ENCODE data around the gene RPS6KA1.

DNA sequence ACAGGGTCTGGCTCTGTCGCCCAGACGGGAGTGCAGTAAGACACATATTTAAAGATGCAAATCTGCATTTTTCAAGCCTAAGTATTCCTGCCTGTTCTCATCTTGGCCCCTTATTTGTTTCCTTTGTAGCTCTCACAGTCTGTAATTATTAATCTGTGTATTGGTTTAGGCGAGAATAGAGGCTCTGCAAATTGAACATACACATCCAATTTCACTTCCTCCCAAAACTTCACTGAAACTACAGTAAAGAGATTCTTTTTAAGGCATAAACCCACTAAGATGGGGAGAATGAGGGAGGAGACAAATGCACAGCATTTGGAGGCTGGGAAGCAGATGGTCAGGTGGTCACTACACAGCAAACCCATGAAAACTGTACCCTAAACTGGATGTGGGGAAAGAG is 36.3 kb upstream of the RPS6KA1 start:
- TF ChIP-seq MYC (CRISPR knock-in tag; IDR thresholded peaks at IDR 0.05; ENCODE audit: borderline replicate concordance) (no peak), POLR2AphosphoS5 (IDR thresholded peaks at IDR 0.05; ENCODE audit: low read depth, low read length) (no peak), SMC3 (IDR thresholded peaks at IDR 0.05; ENCODE audit: low read length) (no peak), FOSL1 (CRISPR knock-in tag; IDR thresholded peaks at IDR 0.05; ENCODE audit: borderline replicate concordance) (no peak), RNF2 (conservative IDR thresholded peaks at IDR 0.05; ENCODE audit: low read depth) (no peak), MXI1 (IDR thresholded peaks at IDR 0.05; ENCODE audit: borderline replicate concordance, low read depth, low read length) (no peak), SNAI1 (CRISPR knock-in tag; IDR thresholded peaks at IDR 0.05; ENCODE audit: borderline replicate concordance) (no peak), EZH2 (conservative IDR thresholded peaks at IDR 0.05; ENCODE audit: low read depth, low read length) (no peak), SMAD3 (CRISPR knock-in tag; IDR thresholded peaks at IDR 0.05) (no peak), ZNF839 (CRISPR knock-in tag; IDR thresholded peaks at IDR 0.05; ENCODE audit: borderline replicate concordance) (no peak), SMARCC2 (IDR thresholded peaks at IDR 0.05) (no peak)
- TF ChIP-seq, protein P1, sequence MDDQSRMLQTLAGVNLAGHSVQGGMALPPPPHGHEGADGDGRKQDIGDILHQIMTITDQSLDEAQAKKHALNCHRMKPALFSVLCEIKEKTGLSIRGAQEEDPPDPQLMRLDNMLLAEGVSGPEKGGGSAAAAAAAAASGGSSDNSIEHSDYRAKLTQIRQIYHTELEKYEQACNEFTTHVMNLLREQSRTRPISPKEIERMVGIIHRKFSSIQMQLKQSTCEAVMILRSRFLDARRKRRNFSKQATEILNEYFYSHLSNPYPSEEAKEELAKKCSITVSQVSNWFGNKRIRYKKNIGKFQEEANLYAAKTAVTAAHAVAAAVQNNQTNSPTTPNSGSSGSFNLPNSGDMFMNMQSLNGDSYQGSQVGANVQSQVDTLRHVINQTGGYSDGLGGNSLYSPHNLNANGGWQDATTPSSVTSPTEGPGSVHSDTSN (CRISPR knock-in tag; IDR thresholded peaks at IDR 0.05; ENCODE audit: borderline replicate concordance), result no peak
- TF ChIP-seq, protein P2, sequence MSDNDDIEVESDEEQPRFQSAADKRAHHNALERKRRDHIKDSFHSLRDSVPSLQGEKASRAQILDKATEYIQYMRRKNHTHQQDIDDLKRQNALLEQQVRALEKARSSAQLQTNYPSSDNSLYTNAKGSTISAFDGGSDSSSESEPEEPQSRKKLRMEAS (IDR thresholded peaks at IDR 0.05), result no peak
- TF ChIP-seq, protein P3, sequence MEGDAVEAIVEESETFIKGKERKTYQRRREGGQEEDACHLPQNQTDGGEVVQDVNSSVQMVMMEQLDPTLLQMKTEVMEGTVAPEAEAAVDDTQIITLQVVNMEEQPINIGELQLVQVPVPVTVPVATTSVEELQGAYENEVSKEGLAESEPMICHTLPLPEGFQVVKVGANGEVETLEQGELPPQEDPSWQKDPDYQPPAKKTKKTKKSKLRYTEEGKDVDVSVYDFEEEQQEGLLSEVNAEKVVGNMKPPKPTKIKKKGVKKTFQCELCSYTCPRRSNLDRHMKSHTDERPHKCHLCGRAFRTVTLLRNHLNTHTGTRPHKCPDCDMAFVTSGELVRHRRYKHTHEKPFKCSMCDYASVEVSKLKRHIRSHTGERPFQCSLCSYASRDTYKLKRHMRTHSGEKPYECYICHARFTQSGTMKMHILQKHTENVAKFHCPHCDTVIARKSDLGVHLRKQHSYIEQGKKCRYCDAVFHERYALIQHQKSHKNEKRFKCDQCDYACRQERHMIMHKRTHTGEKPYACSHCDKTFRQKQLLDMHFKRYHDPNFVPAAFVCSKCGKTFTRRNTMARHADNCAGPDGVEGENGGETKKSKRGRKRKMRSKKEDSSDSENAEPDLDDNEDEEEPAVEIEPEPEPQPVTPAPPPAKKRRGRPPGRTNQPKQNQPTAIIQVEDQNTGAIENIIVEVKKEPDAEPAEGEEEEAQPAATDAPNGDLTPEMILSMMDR (CRISPR knock-in tag; IDR thresholded peaks at IDR 0.05), result no peak
